ENCODE data around the gene CYP4F12. TPM values are rescaled to one million over a fixed set of nuclear protein-coding genes. Genes with fewer than 3 reads are reported as not detected.

Gene CYP4F12
- polyA plus RNA-seq, 1 donor (not counting 4 experiments of a cell fraction or from before 2014, with no cell fraction given) = 2.0 TPM

GRCh38 chr19:15730538-15730937 is 57.7 kb downstream of the CYP4F12 start:
- no peak overlapping the region for H3K4me2 ChIP-seq (ENCODE audit: control insufficient read depth, extremely low read depth, insufficient read depth, low read depth, low read length)
- no peaks in the 10 kb centered on the region for H3K9me1 ChIP-seq (ENCODE audit: control insufficient read depth, extremely low read depth, insufficient read depth, low read length)
- H3K27ac ChIP-seq (ENCODE audit: control insufficient read depth, insufficient read depth, low read length) = no peak overlapping the region
- no peak for TF ChIP-seq EZH2 (IDR thresholded peaks at IDR 0.05; ENCODE audit: low read length)
- TF ChIP-seq CTCF (optimal IDR thresholded peaks at IDR 0.05 in 1 of 3, IDR thresholded peaks at IDR 0.05 in 1 of 3, conservative IDR thresholded peaks at IDR 0.05 in 1 of 3; ENCODE audit: extremely low read depth in 1 of 3, insufficient read depth in 2 of 3, low read length in 3 of 3) = no peak
- no peak overlapping the region for H3K9ac ChIP-seq (ENCODE audit: control insufficient read depth, extremely low read depth, insufficient read depth, low read length)
- no peaks in the 10 kb centered on the region for H4K20me1 ChIP-seq (ENCODE audit: control insufficient read depth, extremely low read depth, insufficient read depth, low read length)
- no peaks in the 10 kb centered on the region for H3K27me3 ChIP-seq (ENCODE audit: control insufficient read depth, extremely low read depth, insufficient read depth, low read length)
- no peaks in the 10 kb centered on the region for H3K36me3 ChIP-seq (ENCODE audit: control insufficient read depth in 2 of 2, extremely low read depth in 1 of 2, insufficient read depth in 2 of 2, low read length in 2 of 2)
- DNase-seq (ENCODE audit: low read depth, low spot score) = no peak
- H3K4me3 ChIP-seq (ENCODE audit: control insufficient read depth in 2 of 3, extremely low read depth in 1 of 3, insufficient read depth in 2 of 3, low read depth in 1 of 3, low read length in 3 of 3) = no peak overlapping the region
- no peak for FAIRE-seq
- no peaks in the 10 kb centered on the region for H3K4me1 ChIP-seq (ENCODE audit: control insufficient read depth, extremely low read depth, insufficient read depth, low read length)
- no peaks in the 10 kb centered on the region for H3K9me3 ChIP-seq (ENCODE audit: control insufficient read depth, low read depth, low read length)
- H3K79me2 ChIP-seq (ENCODE audit: control insufficient read depth, insufficient read depth, low read length) = no peaks in the 10 kb centered on the region
- dilution Hi-C loops (cut with MboI; ENCODE audit: extremely low pct_ligation_motif_present, low sequenced_read_pairs) = no loop called here
- no peak overlapping the region for H2AFZ ChIP-seq (ENCODE audit: control insufficient read depth, low read length)

DNA sequence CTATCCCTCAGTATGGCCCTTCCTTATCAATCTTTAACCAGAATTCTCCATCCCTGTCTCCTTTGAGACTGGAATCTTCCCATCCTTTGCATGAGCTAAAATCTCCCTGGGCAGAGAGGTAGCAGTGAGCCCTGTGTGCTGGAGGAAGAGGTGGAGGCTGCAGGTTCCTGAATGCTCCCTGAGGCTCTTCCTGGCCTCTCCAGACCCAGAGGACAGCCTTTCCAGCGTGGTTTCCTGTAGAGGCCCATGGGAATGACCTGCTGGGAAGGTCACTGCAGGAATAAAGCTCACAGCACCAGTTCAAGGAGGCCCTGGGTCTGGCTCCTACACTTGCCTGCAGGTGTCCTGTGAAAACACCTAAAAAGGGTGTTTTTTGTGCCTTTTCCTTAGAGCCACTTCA is 59.5 kb downstream of the CYP4F12 start:
- H3K27me3 ChIP-seq (ENCODE audit: control insufficient read depth, extremely low read depth, insufficient read depth, low read length) = no peaks in the 10 kb centered on the region
- H4K20me1 ChIP-seq (ENCODE audit: control insufficient read depth, extremely low read depth, insufficient read depth, low read length) = no peaks in the 10 kb centered on the region
- H3K9ac ChIP-seq (ENCODE audit: control insufficient read depth, extremely low read depth, insufficient read depth, low read length) = no peak overlapping the region
- FAIRE-seq = no peak
- no peak overlapping the region for H3K4me2 ChIP-seq (ENCODE audit: control insufficient read depth, extremely low read depth, insufficient read depth, low read depth, low read length)
- H3K9me1 ChIP-seq (ENCODE audit: control insufficient read depth, extremely low read depth, insufficient read depth, low read length) = no peaks in the 10 kb centered on the region
- H3K36me3 ChIP-seq (ENCODE audit: control insufficient read depth in 2 of 2, extremely low read depth in 1 of 2, insufficient read depth in 2 of 2, low read length in 2 of 2) = no peaks in the 10 kb centered on the region
- H3K27ac ChIP-seq (ENCODE audit: control insufficient read depth, insufficient read depth, low read length) = no peak overlapping the region
- H3K4me1 ChIP-seq (ENCODE audit: control insufficient read depth, extremely low read depth, insufficient read depth, low read length) = no peaks in the 10 kb centered on the region
- no peaks in the 10 kb centered on the region for H3K79me2 ChIP-seq (ENCODE audit: control insufficient read depth, insufficient read depth, low read length)
- dilution Hi-C loops (cut with MboI; ENCODE audit: extremely low pct_ligation_motif_present, low sequenced_read_pairs) = no loop called here
- no peak overlapping the region for H2AFZ ChIP-seq (ENCODE audit: control insufficient read depth, low read length)
- H3K9me3 ChIP-seq (ENCODE audit: control insufficient read depth, low read depth, low read length) = no peaks in the 10 kb centered on the region
- no peak overlapping the region for H3K4me3 ChIP-seq (ENCODE audit: control insufficient read depth in 2 of 3, extremely low read depth in 1 of 3, insufficient read depth in 2 of 3, low read depth in 1 of 3, low read length in 3 of 3)
- DNase-seq (ENCODE audit: low read depth, low spot score) = no peak
- no peak for TF ChIP-seq EZH2 (IDR thresholded peaks at IDR 0.05; ENCODE audit: low read length)
- no peak for TF ChIP-seq CTCF (optimal IDR thresholded peaks at IDR 0.05 in 1 of 3, IDR thresholded peaks at IDR 0.05 in 1 of 3, conservative IDR thresholded peaks at IDR 0.05 in 1 of 3; ENCODE audit: extremely low read depth in 1 of 3, insufficient read depth in 2 of 3, low read length in 3 of 3)

Measured in keratinocyte (primary cell).